Measurements from ENCODE around the gene EFL1.

EFL1 gene

DNA sequence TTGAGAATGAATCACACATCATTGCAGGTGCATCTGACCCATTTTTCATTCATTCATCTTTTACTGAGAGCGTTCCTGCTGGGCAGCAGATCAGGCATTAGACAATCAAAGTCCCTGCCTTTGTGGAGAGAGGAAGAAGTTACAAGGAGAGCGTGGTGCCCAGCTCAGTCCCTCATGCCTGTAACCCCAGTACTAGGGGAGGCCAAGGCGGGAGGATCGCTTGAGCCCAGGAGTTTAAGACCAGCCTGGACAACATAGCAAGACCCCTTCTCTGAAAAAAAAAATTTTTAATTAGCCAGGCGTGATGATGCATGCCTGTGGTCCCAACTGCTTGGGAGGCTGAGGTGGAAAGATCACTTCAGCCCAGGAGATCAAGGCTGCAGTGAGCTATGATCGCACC lies 181.8 kb downstream of the EFL1 start:
- no peak for DNase-seq (ENCODE audit: low read depth, low spot score)
- in situ Hi-C loops (cut with HindIII; ENCODE audit: low sequenced_read_pairs), result no loop called here
- TF ChIP-seq, protein P1, sequence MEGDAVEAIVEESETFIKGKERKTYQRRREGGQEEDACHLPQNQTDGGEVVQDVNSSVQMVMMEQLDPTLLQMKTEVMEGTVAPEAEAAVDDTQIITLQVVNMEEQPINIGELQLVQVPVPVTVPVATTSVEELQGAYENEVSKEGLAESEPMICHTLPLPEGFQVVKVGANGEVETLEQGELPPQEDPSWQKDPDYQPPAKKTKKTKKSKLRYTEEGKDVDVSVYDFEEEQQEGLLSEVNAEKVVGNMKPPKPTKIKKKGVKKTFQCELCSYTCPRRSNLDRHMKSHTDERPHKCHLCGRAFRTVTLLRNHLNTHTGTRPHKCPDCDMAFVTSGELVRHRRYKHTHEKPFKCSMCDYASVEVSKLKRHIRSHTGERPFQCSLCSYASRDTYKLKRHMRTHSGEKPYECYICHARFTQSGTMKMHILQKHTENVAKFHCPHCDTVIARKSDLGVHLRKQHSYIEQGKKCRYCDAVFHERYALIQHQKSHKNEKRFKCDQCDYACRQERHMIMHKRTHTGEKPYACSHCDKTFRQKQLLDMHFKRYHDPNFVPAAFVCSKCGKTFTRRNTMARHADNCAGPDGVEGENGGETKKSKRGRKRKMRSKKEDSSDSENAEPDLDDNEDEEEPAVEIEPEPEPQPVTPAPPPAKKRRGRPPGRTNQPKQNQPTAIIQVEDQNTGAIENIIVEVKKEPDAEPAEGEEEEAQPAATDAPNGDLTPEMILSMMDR (IDR thresholded peaks at IDR 0.05; ENCODE audit: low read depth, low read length), result no peak
- H3K4me3 ChIP-seq (ENCODE audit: low read depth, low read length), result no peak overlapping the region

Data from astrocyte of the spinal cord (primary cell).